Breast epithelium (tissue), 3 donors: ENCODE data around the gene ZNF711.

Source experiments
- POLR2AphosphoS5 ChIP-seq, 3 donors: sonication (generic); formaldehyde crosslinking; IDR thresholded peaks; one replicate each; pipeline ENCODE4 v1.6.1; 2017; ENCODE audit warnings: antibody characterized with exemption in 3 of 3
- TF ChIP-seq, protein P1 (sequence below), 3 donors: fragments of 450-650 bp; IDR thresholded peaks; one replicate each; pipeline ENCODE4 v1.5.1; 2016 to 2017; ENCODE audit warnings: antibody characterized with exemption in 3 of 3, mild to moderate bottlenecking in 3 of 3, moderate library complexity in 3 of 3

DNA sequence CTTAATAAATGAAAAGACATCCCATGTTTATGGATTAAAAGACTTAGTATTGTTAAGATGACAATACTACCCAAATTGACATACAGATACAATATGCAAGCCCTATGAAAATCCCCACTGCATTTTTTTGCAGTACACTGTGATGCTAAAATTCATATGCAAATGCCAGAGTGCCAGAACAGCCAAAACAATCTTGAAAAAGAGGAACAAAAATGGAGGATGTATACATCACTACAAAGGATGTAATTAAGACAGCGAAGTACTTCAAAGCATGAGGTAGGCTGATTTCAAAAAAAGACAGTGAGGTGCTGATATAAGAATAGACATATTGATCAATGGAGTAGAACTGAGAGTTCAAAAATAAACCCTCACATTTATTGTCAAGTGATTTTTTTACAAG lies 47.5 kb upstream of the ZNF711 start:
- TF ChIP-seq, protein P1, sequence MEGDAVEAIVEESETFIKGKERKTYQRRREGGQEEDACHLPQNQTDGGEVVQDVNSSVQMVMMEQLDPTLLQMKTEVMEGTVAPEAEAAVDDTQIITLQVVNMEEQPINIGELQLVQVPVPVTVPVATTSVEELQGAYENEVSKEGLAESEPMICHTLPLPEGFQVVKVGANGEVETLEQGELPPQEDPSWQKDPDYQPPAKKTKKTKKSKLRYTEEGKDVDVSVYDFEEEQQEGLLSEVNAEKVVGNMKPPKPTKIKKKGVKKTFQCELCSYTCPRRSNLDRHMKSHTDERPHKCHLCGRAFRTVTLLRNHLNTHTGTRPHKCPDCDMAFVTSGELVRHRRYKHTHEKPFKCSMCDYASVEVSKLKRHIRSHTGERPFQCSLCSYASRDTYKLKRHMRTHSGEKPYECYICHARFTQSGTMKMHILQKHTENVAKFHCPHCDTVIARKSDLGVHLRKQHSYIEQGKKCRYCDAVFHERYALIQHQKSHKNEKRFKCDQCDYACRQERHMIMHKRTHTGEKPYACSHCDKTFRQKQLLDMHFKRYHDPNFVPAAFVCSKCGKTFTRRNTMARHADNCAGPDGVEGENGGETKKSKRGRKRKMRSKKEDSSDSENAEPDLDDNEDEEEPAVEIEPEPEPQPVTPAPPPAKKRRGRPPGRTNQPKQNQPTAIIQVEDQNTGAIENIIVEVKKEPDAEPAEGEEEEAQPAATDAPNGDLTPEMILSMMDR (IDR thresholded peaks at IDR 0.05) = no peak
- no peak for TF ChIP-seq POLR2AphosphoS5 (IDR thresholded peaks at IDR 0.05)
